HEK293T (cell line): ENCODE measurements around the gene SIN3A.

Experiments used
- BHLHE40 ChIP-seq: fragments of 450-650 bp; IDR thresholded peaks from 2 replicates; pipeline ENCODE4 v1.6.1; 2016; ENCODE audit warnings: mild to moderate bottlenecking, moderate library complexity, borderline replicate concordance
- ELF4 ChIP-seq: fragments of 450-650 bp; IDR thresholded peaks from 2 replicates; pipeline ENCODE4 v1.6.1; 2017; ENCODE audit warnings: antibody characterized with exemption
- FOXA1 ChIP-seq: fragments of 450-650 bp; IDR thresholded peaks from 2 replicates; pipeline ENCODE4 v1.6.1; 2016; ENCODE audit warnings: mild to moderate bottlenecking
- FOXM1 ChIP-seq: fragments of 450-650 bp; IDR thresholded peaks from 2 replicates; pipeline ENCODE4 v1.6.1; 2017; ENCODE audit warnings: mild to moderate bottlenecking, borderline replicate concordance
- NFRKB ChIP-seq: fragments of 450-650 bp; IDR thresholded peaks from 2 replicates; pipeline ENCODE4 v1.6.1; 2016; ENCODE audit warnings: mild to moderate bottlenecking, moderate library complexity
- SUZ12 ChIP-seq: fragments of 450-650 bp; IDR thresholded peaks from 2 replicates; pipeline ENCODE4 v1.6.1; 2016; ENCODE audit warnings: mild to moderate bottlenecking

DNA sequence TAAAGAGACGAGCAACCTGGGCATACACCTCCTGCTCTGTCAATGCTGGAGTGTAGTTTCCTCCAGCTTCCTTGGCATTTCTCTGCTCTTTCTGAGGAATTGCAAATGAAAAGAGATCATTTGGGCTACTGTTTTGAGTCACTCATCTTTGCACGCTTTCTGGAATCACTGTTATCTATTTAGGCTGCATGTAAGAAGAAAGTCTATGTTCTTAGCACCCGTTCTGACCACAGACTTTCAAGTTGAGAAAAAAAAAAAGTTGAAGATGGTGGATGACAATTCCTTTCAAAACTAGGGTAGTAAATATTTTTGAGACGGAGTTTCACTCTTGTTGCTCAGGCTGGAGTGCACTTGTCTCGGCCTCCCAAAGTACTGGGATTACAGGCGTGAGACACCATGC, 41.3 kb downstream of the SIN3A start:
- TF ChIP-seq ELF4 (no peak), BHLHE40 (no peak), SUZ12 (no peak), FOXM1 (no peak), FOXA1 (no peak), NFRKB (no peak)
